Stimulated activated CD8-positive, alpha-beta memory T cell treated with anti-CD3 and anti-CD28 coated beads, Interleukin-12 subunit alpha, Interleukin-12 subunit beta, amount 100 ng/mL, for 24 hours (primary cell): Measurements from ENCODE around the gene RAB38.

Experiments used
- DNase-seq: peaks from one replicate; pipeline ENCODE4 v3.0.0-alpha.2; 2020; ENCODE audit errors: extremely low read depth

RAB38 gene

DNA sequence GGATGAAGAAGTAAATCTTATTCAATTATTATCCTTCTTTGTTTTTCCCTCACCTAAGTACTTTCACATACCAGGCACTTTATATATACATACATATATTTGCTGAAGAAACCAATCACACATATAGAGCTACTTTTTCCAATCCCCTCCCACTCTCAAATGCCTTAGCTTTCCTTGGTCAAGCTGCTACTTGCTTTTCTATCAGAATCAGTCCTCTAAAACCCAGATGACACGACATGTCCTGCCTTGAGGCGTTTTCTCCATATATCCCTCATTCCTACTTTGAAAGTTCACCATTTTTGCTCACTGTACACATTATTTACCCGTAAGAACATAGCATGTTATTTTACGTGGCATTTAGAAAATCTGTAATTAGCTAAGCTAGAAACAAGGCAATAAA, 5.4 kb downstream of the RAB38 start:
- no peak for DNase-seq

DNA sequence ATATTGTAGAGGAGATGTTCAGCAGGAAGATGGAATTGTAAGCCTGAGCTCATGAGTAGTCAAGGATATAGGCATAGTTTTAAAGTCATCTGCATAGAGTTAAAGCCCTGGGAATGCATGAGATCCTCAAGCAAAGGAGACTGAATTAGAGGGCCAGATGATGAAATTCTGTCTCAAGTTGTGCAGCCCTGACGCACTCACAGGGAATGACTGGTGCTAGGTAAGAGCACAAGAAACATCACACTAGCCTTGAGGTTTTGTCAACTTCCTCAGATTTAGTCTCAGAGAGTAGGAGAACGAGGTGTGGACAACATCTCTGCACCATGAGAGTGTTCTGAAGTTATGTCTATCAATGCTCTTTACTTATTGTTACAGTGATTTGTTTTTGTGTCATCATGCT, 5.8 kb downstream of the RAB38 start:
- DNase-seq: no peak

DNA sequence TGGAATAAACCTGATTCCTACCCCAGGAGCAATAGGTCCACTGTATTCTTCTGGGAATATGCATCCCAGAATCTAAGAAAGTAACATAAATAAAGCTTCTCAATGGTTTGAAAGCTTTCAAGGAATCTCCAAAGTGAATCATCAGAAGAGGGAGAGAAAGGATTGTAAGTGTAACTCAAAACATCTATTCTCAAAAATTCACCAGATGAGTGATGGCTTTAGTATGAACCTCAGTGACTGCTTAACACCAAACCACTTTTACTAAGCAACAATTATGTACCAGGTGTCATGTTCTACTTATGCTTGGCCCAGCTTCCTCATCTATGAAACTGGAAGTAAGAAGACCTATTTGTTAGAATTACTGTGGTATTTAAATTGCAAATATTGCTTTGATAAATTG, 7.4 kb downstream of the RAB38 start:
- no peak for DNase-seq

DNA sequence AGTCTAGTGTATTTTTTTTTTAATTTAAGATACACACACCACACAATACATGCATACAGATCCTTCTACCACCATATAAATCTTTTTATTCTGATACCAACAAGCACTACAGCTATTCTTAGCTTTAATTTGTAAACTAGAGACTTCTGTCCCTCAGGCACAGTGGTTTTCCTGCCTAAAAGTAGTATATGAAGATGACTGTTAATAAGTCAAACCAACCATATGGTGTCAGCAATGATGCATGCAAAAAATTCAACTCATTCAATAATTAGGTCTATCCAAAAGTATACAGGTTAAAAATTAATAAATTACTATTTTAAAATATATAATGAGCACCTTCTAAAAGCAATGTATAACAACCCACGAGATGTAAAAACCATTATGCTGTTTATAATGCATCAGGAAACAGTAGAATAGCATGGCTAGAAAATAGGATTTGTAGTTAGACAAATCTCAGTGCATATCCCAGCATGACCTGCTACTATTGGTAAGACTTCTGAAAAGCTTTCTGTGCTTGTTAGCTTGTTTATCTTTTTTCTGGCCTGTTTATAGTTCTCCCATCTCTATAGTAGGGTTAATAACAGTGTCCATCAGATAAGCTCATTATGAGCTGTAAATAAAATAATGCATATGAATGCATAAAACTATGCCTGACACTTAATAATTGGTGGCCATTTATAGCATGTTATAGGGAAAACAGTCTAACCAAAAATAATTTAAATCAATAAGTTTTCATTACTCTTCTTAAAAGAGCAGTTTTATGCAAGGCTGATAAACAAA, 10.2 kb downstream of the RAB38 start:
- DNase-seq: no peak

DNA sequence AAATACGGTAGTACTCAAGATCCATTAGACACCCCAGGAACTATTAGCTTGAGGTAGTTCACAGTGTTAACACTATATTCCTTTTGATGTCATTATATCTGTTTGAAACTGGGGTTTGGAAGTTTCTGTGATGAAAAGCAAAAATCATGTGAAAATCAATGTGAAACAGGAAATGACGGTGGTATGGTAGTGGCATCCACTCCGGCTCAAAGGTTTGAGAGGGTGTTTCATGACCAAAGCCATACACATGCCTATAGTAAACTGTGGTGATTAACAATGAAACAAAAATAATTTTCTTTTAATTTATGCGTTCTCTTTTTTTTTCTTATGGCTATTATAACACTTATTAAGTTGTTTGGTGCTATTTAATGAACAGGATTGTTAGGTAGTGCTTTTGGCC, 10.9 kb downstream of the RAB38 start:
- no peak for DNase-seq

DNA sequence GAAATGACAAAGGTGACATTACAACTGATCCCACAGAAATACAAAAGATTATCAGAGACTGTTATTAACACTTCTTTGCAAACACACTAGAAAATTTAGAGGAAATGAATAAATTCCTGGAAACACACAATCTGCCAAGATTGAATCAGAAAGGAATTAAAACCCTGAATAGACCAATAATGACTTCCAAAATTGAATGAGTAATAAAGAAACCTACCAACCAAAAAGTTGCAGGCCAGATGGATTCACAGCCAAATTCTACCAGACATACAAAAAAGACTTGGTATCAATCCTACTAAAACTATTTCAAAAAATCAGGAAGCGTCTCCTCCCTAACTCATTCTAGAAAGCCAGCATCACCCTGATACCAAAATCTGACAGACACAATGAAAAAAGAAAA, 17.2 kb downstream of the RAB38 start:
- DNase-seq: no peak

DNA sequence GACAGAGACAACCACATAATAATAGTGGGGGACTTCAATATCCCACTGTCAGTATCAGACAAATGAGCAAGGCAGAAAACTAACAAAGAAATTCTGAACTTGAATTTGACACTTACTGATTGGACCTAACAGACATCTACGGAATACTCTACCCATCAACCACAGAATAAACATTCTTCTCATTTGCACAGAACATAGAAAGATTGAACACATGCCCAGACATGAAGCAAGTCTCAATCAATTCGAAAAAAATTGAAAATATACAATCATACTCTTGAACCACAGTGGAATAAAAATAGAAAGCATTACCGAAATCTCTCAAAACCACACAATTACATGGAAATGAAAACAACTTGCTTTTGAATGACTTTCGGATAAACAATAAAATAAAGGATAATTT, 17.9 kb downstream of the RAB38 start:
- no peak for DNase-seq

DNA sequence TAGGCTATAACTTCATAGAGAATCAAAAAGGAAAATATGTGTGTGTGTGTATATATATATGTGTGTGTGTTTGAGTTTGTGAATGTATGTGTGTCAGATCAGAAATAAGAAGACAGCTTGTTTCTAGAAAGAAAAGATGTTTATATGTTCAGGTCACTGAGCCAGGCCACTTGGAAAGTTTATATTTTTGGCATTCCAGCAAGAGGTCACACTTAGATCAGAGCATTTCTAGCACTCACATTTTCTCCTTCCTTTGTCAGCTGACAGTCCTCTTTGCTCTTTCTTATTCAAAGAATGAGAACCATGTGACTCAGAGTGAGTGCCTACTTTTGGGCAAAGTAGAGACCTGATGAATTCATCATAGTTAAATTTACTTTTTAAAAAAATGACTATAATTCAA, 22.9 kb downstream of the RAB38 start:
- DNase-seq: no peak

DNA sequence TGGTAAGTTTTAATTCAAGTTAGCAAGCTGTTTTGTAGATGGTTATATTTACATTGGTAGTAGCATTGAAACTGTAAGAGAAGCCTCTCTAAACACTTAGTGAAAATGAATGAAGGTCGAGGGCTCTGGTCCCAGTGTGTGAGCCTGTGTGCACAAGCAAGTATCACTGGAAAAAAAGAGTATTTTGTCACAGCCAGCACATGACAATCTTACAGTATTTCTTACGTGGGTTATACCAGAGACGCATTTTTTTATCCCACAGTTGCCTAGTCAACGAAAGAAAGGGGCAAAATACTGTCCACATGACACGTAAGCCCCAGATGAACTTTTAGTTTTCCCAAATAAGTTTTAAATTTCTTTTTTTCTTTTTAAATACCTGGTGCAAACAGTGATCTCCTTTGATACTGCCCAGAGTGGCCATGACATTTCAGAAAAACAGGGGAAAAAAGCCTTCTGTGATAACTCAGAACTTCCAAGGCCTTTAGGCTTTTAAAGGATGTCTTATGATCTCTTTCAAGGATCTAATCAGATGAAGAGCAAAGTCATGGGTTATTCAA, 23.5 kb downstream of the RAB38 start:
- DNase-seq: no peak

DNA sequence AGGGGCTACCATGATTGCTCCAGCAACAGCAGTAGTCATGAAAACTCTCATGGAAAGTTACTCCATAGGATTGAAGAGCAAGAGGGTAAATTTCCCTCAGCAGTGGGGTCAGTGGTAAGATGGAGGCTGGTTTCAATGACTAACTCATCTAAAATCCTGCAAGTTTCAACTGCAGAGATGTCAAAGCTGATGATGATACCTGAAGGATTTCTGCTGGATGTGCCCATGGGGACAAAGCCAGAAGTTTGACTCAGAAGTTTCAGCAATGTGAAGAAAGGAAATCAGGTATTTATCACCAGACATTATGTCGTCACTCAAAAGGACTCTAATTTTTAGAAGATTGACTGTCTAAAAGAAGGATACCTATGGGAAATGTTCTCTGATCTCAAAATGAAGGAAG, 29.1 kb downstream of the RAB38 start:
- no peak for DNase-seq

DNA sequence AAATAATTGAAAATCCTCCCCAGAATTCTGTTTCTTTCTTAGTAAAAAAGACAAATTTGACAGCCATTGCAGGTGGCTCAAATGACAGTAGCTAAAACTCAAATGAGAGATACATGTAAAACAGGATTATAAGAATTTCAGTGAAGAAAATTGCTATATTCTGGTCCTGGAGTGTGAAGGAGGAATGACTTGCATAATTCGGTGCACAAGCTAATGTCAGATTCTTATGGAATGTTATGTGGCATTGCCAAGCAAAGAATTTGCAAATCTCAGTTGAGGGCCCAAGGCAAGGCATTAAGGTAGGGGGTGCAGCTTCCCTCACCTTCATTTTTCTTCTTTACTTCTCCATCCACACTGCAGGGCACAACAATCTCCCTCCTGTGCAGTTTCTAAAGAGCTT, 35.4 kb downstream of the RAB38 start:
- no peak for DNase-seq

DNA sequence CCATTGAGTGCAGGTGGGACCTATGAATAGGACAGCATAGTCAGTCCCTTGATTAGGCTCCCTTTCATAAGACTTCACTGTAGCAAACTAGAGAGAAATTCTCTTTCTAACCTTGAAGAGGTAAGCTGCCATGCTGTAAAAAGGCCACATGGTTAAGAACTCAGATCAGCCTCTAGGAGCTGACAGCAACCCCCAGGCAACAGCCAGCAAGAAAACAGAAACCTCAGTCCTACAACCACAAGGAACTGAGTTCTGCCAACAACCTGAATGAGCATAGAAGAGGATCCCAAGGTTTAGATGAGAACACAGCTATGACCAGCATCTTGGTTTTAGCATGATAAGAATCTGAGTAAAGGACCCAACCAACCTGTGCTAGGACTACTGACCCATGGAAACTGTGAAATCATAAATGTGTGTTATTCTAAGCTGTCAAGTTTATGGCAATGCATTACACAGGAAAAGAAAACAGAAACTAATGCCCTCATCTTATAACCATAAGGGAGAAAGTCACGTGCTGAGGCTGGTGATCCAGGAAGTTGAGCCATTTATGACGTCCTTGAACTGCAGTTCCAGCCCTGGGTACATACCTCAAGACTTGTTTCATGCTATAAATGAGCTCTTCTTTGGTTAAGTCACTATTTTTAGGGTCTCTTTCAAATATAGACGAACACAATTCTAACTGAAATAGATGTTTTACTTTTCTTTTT, 43.3 kb downstream of the RAB38 start:
- no peak for DNase-seq

DNA sequence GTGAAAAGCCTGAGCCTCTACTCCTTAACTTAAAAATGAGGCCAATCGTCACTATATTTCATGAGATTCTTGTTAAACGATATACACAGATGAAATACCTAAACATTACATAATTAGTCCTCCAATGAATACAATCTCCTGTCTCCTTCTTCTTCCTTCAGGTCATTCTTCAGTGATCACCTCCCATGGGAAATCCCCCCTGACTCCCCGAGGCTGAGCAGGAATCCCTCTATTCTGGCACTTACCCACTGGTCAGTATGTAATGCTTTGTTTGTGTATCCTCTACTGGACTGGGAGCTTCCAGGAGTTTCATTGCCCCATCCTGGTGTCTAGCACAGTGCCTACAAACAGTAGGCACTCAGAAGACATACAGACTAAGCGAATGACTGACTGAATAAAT, 52.3 kb downstream of the RAB38 start:
- DNase-seq: no peak

DNA sequence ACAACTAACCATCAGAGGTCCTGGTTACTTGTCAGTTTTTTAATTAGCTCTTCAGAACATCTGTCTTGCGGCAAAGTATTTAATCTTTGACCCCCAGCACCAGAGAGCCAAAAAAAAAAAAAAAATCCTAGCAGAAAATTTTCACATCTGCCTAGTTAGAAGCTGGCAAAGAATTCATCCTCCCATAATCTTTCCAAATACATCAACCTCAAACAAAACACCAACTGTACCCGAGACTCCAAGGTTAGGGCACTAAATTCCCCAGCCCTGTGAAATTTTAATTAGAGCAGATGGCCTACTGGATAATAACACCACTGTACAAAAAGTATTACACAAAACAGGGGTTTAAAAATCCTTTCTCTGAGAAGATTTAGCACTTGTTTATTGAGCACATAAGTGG, 55.7 kb downstream of the RAB38 start:
- DNase-seq: no peak

DNA sequence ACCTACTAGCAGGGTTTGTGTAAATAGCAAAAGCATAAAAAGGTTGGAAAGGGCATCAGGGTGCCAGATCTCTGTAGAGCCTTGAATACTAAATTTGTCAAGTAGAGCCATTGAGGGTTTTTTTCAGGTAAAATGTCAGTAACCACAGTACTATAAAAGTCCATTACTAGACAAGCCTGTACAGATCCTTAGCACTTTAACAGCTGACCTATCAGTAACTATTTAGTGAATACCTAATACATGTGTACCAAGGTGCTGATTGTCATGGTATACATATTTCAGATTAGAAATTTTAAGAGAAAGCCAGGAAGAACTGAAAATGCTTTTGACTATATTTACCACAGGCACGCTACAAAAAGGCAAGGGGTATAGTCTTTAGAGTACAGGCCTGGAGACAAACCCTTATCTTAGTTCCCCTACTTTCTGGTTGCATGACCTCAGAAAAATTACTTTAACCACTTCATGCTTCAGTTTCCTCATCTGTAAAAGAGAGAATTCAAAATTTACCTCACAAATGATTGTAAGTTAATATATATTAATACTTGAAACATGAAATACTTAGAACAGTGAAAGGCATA, 57.9 kb downstream of the RAB38 start:
- DNase-seq: no peak

DNA sequence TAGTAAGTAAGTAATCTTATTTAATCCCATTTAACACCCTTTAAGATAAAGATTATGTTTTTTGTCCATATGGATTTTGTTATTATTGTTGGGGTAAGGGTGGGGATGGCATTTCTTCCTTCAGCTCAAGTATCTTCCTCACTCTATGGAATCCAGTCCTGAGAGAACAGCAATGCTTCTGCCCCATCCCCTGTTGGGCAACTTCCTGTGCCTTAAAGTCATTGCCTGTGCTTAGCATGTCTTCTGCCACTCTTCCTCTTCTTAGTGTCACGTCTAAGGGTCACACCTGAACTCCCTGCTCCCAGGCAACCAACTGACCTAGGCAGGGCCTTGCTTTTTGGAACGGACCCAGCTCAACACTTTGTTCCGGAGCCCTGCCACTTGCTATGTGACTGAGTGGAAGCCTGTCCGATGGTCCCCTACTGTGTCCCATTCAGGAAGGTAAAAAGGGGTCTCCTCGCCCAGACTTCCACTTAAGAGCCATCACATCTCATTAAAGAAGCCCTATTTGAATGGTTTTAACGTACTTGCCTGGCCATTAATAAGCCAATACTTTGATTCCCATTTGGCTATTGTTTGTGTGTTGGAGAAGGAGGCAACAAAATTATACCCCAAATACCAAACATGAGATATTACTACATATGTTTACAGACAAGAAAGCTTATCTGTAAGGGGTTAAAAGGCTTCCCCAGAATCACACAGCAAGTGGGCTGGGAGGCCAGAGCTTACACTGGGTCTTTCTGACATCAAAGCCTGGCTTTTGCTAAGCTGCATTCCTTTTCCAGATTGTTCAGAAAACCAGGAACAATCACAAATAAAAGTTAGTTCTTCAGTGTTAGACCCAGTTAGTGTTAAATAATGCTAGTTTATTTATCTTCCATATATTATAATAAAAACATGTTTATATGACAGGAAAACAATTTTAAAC, 59.2 kb downstream of the RAB38 start:
- no peak for DNase-seq

DNA sequence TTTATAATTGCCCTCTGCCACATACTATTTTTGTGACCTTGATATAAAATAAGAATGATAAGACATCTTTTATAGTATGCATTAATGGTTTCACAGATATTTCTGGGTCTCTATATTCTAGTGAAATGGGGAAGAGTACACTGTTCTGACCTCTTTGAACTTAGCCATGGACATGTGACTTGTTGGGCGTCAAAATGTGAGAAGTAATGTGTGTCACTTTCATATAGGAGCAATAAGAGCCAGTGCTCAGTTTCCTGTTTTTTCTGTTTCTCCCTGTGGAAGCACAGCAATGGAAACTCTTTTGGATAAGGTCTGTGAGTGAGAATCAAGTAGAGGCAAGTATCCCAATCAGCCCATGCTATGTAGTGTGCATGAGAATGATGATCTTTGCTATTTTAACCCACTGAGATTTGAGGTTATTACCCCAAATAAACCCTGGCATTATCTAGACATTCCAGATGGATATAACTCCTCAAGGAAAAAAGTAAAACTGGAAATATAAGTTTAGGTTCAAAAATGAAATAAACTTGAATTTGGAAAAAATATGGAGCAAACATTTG, 60.7 kb downstream of the RAB38 start:
- no peak for DNase-seq

DNA sequence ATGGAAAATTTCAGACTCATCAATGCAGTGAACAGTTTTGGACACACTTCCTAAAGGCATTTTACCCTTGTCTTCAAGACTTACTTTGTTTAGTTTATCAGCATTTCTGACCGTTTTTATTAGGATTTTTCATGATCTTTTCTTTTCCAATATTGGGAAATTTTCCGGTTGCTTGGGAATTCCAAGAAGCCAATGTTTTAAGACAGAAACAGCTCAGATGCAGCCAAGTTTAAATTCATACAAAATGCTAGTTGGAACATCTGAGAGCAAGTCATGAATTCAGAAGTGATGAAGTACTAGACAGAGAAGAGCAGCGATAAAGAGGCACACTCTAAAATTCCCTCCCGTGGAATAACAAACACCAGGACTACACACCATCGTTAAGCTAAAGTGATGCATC, 68.6 kb downstream of the RAB38 start:
- DNase-seq: no peak

DNA sequence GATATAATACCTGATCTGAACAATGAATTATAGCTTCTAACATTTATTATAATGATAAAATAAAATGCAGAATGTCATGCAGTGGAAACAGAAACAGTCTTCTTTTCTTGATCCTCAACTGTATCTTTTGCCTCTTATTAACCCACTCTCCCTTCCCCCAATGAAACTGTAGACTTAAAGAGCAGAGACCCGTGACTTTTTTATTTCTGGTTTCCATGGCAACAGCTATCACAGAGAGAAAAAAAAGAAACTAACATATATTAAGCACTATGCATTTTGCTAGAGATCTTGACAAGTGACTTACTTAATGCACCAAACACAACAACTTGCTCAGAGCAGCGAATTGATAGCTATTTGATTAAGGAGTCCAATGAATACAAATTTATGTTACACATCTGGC, 69.3 kb downstream of the RAB38 start:
- no peak for DNase-seq

DNA sequence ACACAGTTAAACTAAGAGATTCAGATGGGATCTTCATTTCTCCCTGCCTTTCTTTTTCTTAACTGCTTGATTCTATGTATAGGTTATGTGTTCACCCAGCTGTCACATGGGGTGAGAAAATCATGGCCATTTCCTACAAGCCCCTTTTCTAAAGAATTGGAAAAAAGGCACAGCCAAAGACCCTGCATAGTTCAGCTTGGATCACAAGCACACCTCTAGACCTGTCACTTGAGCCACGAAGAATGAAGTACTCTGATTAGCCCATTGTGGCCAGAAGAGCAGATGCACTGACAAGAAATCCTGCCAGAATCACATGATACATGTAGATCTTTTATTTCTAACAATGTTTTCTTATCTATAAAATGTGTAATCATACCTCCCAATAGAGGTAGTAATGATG, 69.7 kb downstream of the RAB38 start:
- DNase-seq: no peak

DNA sequence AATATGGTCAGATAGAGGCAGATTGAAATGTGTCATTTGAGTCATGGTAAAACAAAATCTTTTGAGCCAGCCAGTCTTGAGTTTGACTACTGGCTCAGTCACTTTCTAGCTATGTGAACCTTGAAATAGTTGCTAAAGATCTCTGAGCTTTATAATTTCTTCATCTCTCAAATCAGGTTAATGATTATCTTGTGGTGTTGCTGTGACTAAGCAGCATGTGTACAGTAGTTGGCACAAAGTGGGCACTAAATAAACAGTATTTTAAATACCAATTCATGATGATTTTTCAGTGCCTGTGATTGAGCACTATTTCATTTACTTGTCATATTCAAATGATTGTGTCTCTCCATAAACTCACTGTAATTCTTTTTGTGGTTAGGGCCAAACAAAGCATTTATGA, 70.8 kb downstream of the RAB38 start:
- no peak for DNase-seq
